Measurements from ENCODE around the gene TMCC3. TPM values are rescaled to one million over a fixed set of nuclear protein-coding genes. Genes with fewer than 3 reads are reported as not detected.

Gene TMCC3
- total RNA-seq, 1 donor from 2014 or later: 3.5 TPM

DNA sequence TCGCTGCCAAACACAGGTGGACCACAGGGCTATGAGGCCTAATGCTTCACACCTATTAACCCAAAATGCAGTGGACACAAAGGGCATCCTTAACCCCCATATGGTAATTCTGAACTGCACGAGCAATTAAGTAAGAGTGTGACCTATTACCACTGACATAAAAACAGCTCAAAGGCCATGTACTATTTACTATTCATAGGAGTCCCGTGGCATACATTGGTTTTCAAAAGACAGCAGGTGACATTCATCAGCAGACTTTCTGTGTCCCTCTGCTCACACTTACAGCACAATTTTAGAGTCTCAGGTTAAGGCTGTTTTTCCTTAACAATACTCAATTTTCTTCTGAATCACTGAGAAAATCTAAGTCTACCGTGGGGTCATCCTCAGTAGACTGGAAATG, 23.1 kb upstream of the TMCC3 start:
- Histone ChIP-seq H4K20me1 (ENCODE audit: insufficient read depth, low read length) (no peaks in the 10 kb centered on the region), H3K4me3 (ENCODE audit: insufficient read depth, low read depth, low read length) (no peak overlapping the region), H3K9ac (ENCODE audit: low read length) (no peak overlapping the region), H3K79me2 (ENCODE audit: insufficient read depth, low read length) (no peaks in the 10 kb centered on the region), H3K27me3 (ENCODE audit: insufficient read depth, low read length) (peaks cover 15% of the 10 kb centered on the region), H3K4me2 (ENCODE audit: low read length) (no peak overlapping the region), H3K4me1 (ENCODE audit: insufficient read depth, low read length) (no peaks in the 10 kb centered on the region), H3K27ac (ENCODE audit: low read depth, low read length) (no peak overlapping the region), H2AFZ (ENCODE audit: low read depth, low read length) (no peak overlapping the region), H3K36me3 (ENCODE audit: insufficient read depth, low read length) (no peaks in the 10 kb centered on the region), H3K9me3 (ENCODE audit: insufficient read depth, low read depth, low read length) (no peaks in the 10 kb centered on the region)
- Mint-ChIP-seq H3K27ac (ENCODE audit: unreplicated experiment) (no peak overlapping the region), H3K36me3 (ENCODE audit: low read depth, unreplicated experiment) (no peaks in the 10 kb centered on the region), H3K4me3 (ENCODE audit: unreplicated experiment) (no peak overlapping the region), H3K4me1 (ENCODE audit: low read depth, unreplicated experiment) (peaks cover 7% of the 10 kb centered on the region), H3K9me3 (ENCODE audit: unreplicated experiment) (no peaks in the 10 kb centered on the region), H3K27me3 (ENCODE audit: low read depth, unreplicated experiment) (peaks cover 8% of the 10 kb centered on the region)
- TF ChIP-seq, protein P1, sequence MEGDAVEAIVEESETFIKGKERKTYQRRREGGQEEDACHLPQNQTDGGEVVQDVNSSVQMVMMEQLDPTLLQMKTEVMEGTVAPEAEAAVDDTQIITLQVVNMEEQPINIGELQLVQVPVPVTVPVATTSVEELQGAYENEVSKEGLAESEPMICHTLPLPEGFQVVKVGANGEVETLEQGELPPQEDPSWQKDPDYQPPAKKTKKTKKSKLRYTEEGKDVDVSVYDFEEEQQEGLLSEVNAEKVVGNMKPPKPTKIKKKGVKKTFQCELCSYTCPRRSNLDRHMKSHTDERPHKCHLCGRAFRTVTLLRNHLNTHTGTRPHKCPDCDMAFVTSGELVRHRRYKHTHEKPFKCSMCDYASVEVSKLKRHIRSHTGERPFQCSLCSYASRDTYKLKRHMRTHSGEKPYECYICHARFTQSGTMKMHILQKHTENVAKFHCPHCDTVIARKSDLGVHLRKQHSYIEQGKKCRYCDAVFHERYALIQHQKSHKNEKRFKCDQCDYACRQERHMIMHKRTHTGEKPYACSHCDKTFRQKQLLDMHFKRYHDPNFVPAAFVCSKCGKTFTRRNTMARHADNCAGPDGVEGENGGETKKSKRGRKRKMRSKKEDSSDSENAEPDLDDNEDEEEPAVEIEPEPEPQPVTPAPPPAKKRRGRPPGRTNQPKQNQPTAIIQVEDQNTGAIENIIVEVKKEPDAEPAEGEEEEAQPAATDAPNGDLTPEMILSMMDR (IDR thresholded peaks at IDR 0.05; ENCODE audit: insufficient read depth, low read depth, low read length): no peak
- TF ChIP-seq EZH2 (IDR thresholded peaks at IDR 0.05; ENCODE audit: insufficient read depth, low read length): no peak
- DNase-seq (ENCODE audit: low read depth) (no peak), FAIRE-seq (no peak)

DNA sequence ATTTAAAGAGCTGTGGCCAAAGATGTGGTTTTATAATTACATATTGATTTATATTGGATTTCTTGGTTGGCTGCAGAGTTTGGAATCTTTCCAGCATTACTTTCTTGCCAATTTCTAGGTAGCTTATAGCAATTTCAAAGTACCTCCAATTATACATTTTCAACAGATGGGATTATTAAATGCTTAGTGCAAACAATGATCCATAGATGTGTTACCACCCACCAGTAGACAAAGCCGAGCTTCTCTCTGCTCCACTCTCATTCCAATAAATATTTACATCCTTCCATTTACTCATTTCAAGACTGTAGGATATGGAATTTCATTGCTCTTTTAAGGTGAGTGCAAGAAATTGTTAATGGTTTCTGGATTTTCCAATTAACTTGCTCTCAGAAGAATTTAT, 21.6 kb upstream of the TMCC3 start:
- peaks cover 8% of the 10 kb centered on the region for H3K27me3 Mint-ChIP-seq (ENCODE audit: low read depth, unreplicated experiment)
- DNase-seq (ENCODE audit: low read depth) (no peak), FAIRE-seq (no peak)
- Histone ChIP-seq H3K9me3 (ENCODE audit: insufficient read depth, low read depth, low read length) (no peaks in the 10 kb centered on the region), H3K27me3 (ENCODE audit: insufficient read depth, low read length) (peaks cover 15% of the 10 kb centered on the region), H3K4me1 (ENCODE audit: insufficient read depth, low read length) (no peaks in the 10 kb centered on the region), H3K4me3 (ENCODE audit: insufficient read depth, low read depth, low read length) (no peak overlapping the region), H3K4me2 (ENCODE audit: low read length) (no peak overlapping the region), H3K79me2 (ENCODE audit: insufficient read depth, low read length) (no peaks in the 10 kb centered on the region), H3K9ac (ENCODE audit: low read length) (no peak overlapping the region), H4K20me1 (ENCODE audit: insufficient read depth, low read length) (no peaks in the 10 kb centered on the region), H3K27ac (ENCODE audit: low read depth, low read length) (no peak overlapping the region), H3K36me3 (ENCODE audit: insufficient read depth, low read length) (no peaks in the 10 kb centered on the region), H2AFZ (ENCODE audit: low read depth, low read length) (no peak overlapping the region)
- TF ChIP-seq, protein P1 (IDR thresholded peaks at IDR 0.05; ENCODE audit: insufficient read depth, low read depth, low read length): no peak
- TF ChIP-seq EZH2 (IDR thresholded peaks at IDR 0.05; ENCODE audit: insufficient read depth, low read length): no peak
- no peaks in the 10 kb centered on the region for H3K9me3 Mint-ChIP-seq (ENCODE audit: unreplicated experiment)
- peaks cover 3% of the 10 kb centered on the region for H3K4me1 Mint-ChIP-seq (ENCODE audit: low read depth, unreplicated experiment)
- no peaks in the 10 kb centered on the region for H3K36me3 Mint-ChIP-seq (ENCODE audit: low read depth, unreplicated experiment)
- no peak overlapping the region for H3K27ac Mint-ChIP-seq (ENCODE audit: unreplicated experiment)
- H3K4me3 Mint-ChIP-seq (ENCODE audit: unreplicated experiment): no peak overlapping the region

DNA sequence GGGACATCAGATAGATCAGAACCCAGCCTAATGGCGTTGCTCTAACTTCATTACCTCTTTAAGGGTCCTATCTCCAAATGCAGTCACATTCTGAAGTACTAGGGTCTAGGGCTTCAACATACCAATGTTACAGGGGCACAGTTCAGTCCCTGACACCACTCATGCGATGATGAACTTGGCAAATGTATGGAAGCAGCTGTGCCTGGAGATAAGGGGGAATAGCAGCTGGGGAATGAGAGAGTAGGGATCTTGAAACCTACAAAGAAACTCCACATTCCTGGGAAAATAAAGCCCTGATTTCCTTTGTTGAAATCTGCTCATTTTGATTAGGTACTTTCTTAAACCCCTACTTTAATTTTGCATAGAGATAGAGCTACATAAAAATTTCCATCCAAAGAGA, 20.5 kb upstream of the TMCC3 start:
- no peak overlapping the region for H2AFZ ChIP-seq (ENCODE audit: low read depth, low read length)
- no peak for FAIRE-seq
- H3K4me3 Mint-ChIP-seq (ENCODE audit: unreplicated experiment): no peak overlapping the region

More for the DNA sequence above, 20.5 kb upstream of the TMCC3 start:
- peaks cover 9% of the 10 kb centered on the region for H3K27me3 Mint-ChIP-seq (ENCODE audit: low read depth, unreplicated experiment)
- TF ChIP-seq EZH2 (IDR thresholded peaks at IDR 0.05; ENCODE audit: insufficient read depth, low read length): no peak
- TF ChIP-seq, protein P1 (IDR thresholded peaks at IDR 0.05; ENCODE audit: insufficient read depth, low read depth, low read length): no peak
- H4K20me1 ChIP-seq (ENCODE audit: insufficient read depth, low read length): no peaks in the 10 kb centered on the region
- no peak overlapping the region for H3K4me3 ChIP-seq (ENCODE audit: insufficient read depth, low read depth, low read length)
- no peaks in the 10 kb centered on the region for H3K36me3 ChIP-seq (ENCODE audit: insufficient read depth, low read length)
- peaks cover 17% of the 10 kb centered on the region for H3K27me3 ChIP-seq (ENCODE audit: insufficient read depth, low read length)
- no peaks in the 10 kb centered on the region for H3K79me2 ChIP-seq (ENCODE audit: insufficient read depth, low read length)
- H3K36me3 Mint-ChIP-seq (ENCODE audit: low read depth, unreplicated experiment): no peaks in the 10 kb centered on the region
- no peak overlapping the region for H3K4me2 ChIP-seq (ENCODE audit: low read length)
- no peak for DNase-seq (ENCODE audit: low read depth)
- no peaks in the 10 kb centered on the region for H3K9me3 Mint-ChIP-seq (ENCODE audit: unreplicated experiment)
- H3K27ac ChIP-seq (ENCODE audit: low read depth, low read length): no peak overlapping the region
- H3K27ac Mint-ChIP-seq (ENCODE audit: unreplicated experiment): no peak overlapping the region
- H3K9ac ChIP-seq (ENCODE audit: low read length): no peak overlapping the region
- H3K4me1 ChIP-seq (ENCODE audit: insufficient read depth, low read length): no peaks in the 10 kb centered on the region
- no peaks in the 10 kb centered on the region for H3K4me1 Mint-ChIP-seq (ENCODE audit: low read depth, unreplicated experiment)
- no peaks in the 10 kb centered on the region for H3K9me3 ChIP-seq (ENCODE audit: insufficient read depth, low read depth, low read length)

Data from astrocyte (in vitro differentiated cells and primary cell).